Cardiac atrium fibroblast (primary cell): ENCODE measurements around the gene RBP5. TPM values are rescaled to one million over a fixed set of nuclear protein-coding genes. Genes with fewer than 3 reads are reported as not detected.

Source experiments
- total RNA-seq: library from RNA; depleted of rRNA; stranded (reverse); fragments of >200 nt; gene quantifications from 2 replicates; pipeline ENCODE4 v1.2.3, GENCODE V29; 2015

RBP5 gene
- not detected in 2 replicates for total RNA-seq

GRCh38 chr12:7128681-7129286 is at the start of gene RBP5:
Gene RBP5 (minus strand): TSS chr12:7128889. CDS start chr12:7128775, 114 bp downstream.

GRCh38 chr12:7129872-7130691 is 1.4 kb upstream of the RBP5 start, which contains the start of gene CLSTN3:
Gene CLSTN3 (plus strand): TSS chr12:7130371. CDS start chr12:7130649, 278 bp downstream.

GRCh38 chr12:7108796-7109571 is 19.7 kb downstream of the RBP5 start, which contains the start of gene C1RL:
Gene C1RL (minus strand): TSS chr12:7109214. CDS start chr12:7109180, 34 bp downstream.

GRCh38 chr12:7092229-7092985 is 36.3 kb downstream of the RBP5 start, which contains the start of gene C1R:
Gene C1R (minus strand): TSS chr12:7092445. CDS start chr12:7092388, 57 bp downstream.

Other genes with a start within 250 kb of the RBP5 start
- 7.2 and 8.1 TPM in 2 replicates for gene LRRC23, start 224.1 kb downstream of the RBP5 start, total RNA-seq
- 35.2 and 59.6 TPM in 2 replicates for gene ENO2, start 214.3 kb downstream of the RBP5 start, total RNA-seq
- 11.5 and 19.7 TPM in 2 replicates for gene ATN1, start 200.9 kb downstream of the RBP5 start, total RNA-seq
- gene RNU7-1, start 185.1 kb downstream of the RBP5 start, total RNA-seq, result not detected in 2 replicates
- gene C12orf57, start 184.9 kb downstream of the RBP5 start, total RNA-seq, result 260 and 364 TPM in 2 replicates
- under 0.01 TPM in 1 of 2 replicates, not detected in the other for gene PTPN6, start 177.5 kb downstream of the RBP5 start, total RNA-seq
- 224 and 241 TPM in 2 replicates for gene PHB2, start 158.2 kb downstream of the RBP5 start, total RNA-seq
- 20.4 and 34.0 TPM in 2 replicates for gene EMG1, start 158.0 kb downstream of the RBP5 start, total RNA-seq
- 26.4 and 29.3 TPM in 2 replicates for gene LPCAT3, start 110.4 kb downstream of the RBP5 start, total RNA-seq
- 143 and 352 TPM in 2 replicates for gene C1S, start 68.2 kb downstream of the RBP5 start, total RNA-seq
- 266 and 542 TPM in 2 replicates for gene C1R, start 36.4 kb downstream of the RBP5 start, total RNA-seq
- 37.0 and 126 TPM in 2 replicates for gene C1RL, start 19.7 kb downstream of the RBP5 start, total RNA-seq
- 6.1 and 13.1 TPM in 2 replicates for gene CLSTN3, start 1.5 kb upstream of the RBP5 start, total RNA-seq
- gene PEX5, start 60.8 kb upstream of the RBP5 start, total RNA-seq, result 13.2 and 27.9 TPM in 2 replicates
- not detected in 2 replicates for gene ACSM4, start 175.2 kb upstream of the RBP5 start, total RNA-seq